ENCODE measurements around the gene SUN2. TPM values are rescaled to one million over a fixed set of nuclear protein-coding genes. Genes with fewer than 3 reads are reported as not detected.

SUN2 gene
- total and polyA plus RNA-seq, 2 of the 13 experiments (the other 11 are each of a cell fraction or from before 2014, with no cell fraction given), result 45.6 to 56.6 TPM

GRCh38 chr22:38753948-38754750 is 1.6 kb downstream of the SUN2 start (continued):
- TF ChIP-seq THRA (CRISPR knock-in tag; IDR thresholded peaks at IDR 0.05; ENCODE audit: borderline replicate concordance) (peak; percentile 20; the same call in 1 of the 2 replicates), ZNF609 (CRISPR knock-in tag; IDR thresholded peaks at IDR 0.05; ENCODE audit: borderline replicate concordance) (0 out of 2 replicates have a peak, but pooled peaks have one; percentile 10), SKI (IDR thresholded peaks at IDR 0.05; ENCODE audit: partially characterized antibody) (peak; percentile 91), ZNF143 (CRISPR knock-in tag; IDR thresholded peaks at IDR 0.05) (no peak), ZNF75D (CRISPR knock-in tag; IDR thresholded peaks at IDR 0.05; ENCODE audit: borderline replicate concordance) (no peak), HNF4A (CRISPR knock-in tag; IDR thresholded peaks at IDR 0.05) (peak; percentile 83), ZNF513 (CRISPR knock-in tag; conservative IDR thresholded peaks at IDR 0.05) (no peak), RAD21 (CRISPR knock-in tag; IDR thresholded peaks at IDR 0.05) (0 out of 2 replicates have a peak, but pooled peaks have one; percentile 28), ZNF572 (CRISPR knock-in tag; IDR thresholded peaks at IDR 0.05) (no peak), FOXA3 (CRISPR knock-in tag; IDR thresholded peaks at IDR 0.05) (peak; percentile 40), TFAP4 (IDR thresholded peaks at IDR 0.05; ENCODE audit: borderline replicate concordance, low read depth) (peak; percentile 39; the same call in 1 of the 2 replicates), ZNF614 (CRISPR knock-in tag; IDR thresholded peaks at IDR 0.05; ENCODE audit: borderline replicate concordance) (peak; percentile 29; the same call in 1 of the 2 replicates), USF2 (IDR thresholded peaks at IDR 0.05; ENCODE audit: low read depth, low read length) (no peak), USF2 (CRISPR knock-in tag; IDR thresholded peaks at IDR 0.05; ENCODE audit: borderline replicate concordance) (peak; percentile 88; the same call in 1 of the 2 replicates)

Data from HepG2 (cell line).